ENCODE results near the gene STH. TPM values are rescaled to one million over a fixed set of nuclear protein-coding genes. Genes with fewer than 3 reads are reported as not detected.

The STH gene
- total RNA-seq, 1 donor from 2014 or later = not detected

- no peak for DNase-seq (ENCODE audit: extremely low spot score, unreplicated experiment)
These were observed 4.1 kb upstream of the STH start for GRCh38 chr17:45994987-45995386.

GRCh38 chr17:45995627-45996270 lies 3.3 kb upstream of the STH start:
- Mint-ChIP-seq H3K36me3 (ENCODE audit: unreplicated experiment) (no peaks in the 10 kb centered on the region), H3K9me3 (ENCODE audit: unreplicated experiment) (no peaks in the 10 kb centered on the region), H3K4me3 (ENCODE audit: unreplicated experiment) (no peak overlapping the region), H3K27me3 (ENCODE audit: unreplicated experiment) (no peaks in the 10 kb centered on the region), H3K27ac (ENCODE audit: unreplicated experiment) (no peak overlapping the region), H3K4me1 (ENCODE audit: unreplicated experiment) (no peaks in the 10 kb centered on the region)
- TF ChIP-seq CTCF (IDR thresholded peaks at IDR 0.05) = no peak
- DNase-seq (ENCODE audit: extremely low spot score, unreplicated experiment) = no peak

More at GRCh38 chr17:45994987-45995386, 4.1 kb upstream of the STH start:
- no peaks in the 10 kb centered on the region for H3K4me1 Mint-ChIP-seq (ENCODE audit: unreplicated experiment)
- no peaks in the 10 kb centered on the region for H3K9me3 Mint-ChIP-seq (ENCODE audit: unreplicated experiment)
- H3K4me3 Mint-ChIP-seq (ENCODE audit: unreplicated experiment) = no peak overlapping the region
- no peaks in the 10 kb centered on the region for H3K36me3 Mint-ChIP-seq (ENCODE audit: unreplicated experiment)
- H3K27ac Mint-ChIP-seq (ENCODE audit: unreplicated experiment) = no peak overlapping the region
- H3K27me3 Mint-ChIP-seq (ENCODE audit: unreplicated experiment) = no peaks in the 10 kb centered on the region
- no peak for TF ChIP-seq CTCF (IDR thresholded peaks at IDR 0.05)

GRCh38 chr17:45996282-45996937 lies 2.6 kb upstream of the STH start:
- no peaks in the 10 kb centered on the region for H3K9me3 Mint-ChIP-seq (ENCODE audit: unreplicated experiment)
- H3K27ac Mint-ChIP-seq (ENCODE audit: unreplicated experiment) = no peak overlapping the region
- H3K36me3 Mint-ChIP-seq (ENCODE audit: unreplicated experiment) = no peaks in the 10 kb centered on the region
- H3K27me3 Mint-ChIP-seq (ENCODE audit: unreplicated experiment) = no peaks in the 10 kb centered on the region
- TF ChIP-seq CTCF (IDR thresholded peaks at IDR 0.05) = no peak
- DNase-seq (ENCODE audit: extremely low spot score, unreplicated experiment) = no peak
- no peaks in the 10 kb centered on the region for H3K4me1 Mint-ChIP-seq (ENCODE audit: unreplicated experiment)
- H3K4me3 Mint-ChIP-seq (ENCODE audit: unreplicated experiment) = no peak overlapping the region

GRCh38 chr17:45997166-45997565 lies 1.9 kb upstream of the STH start:
- DNase-seq (ENCODE audit: extremely low spot score, unreplicated experiment) = no peak
- Mint-ChIP-seq H3K36me3 (ENCODE audit: unreplicated experiment) (no peaks in the 10 kb centered on the region), H3K27ac (ENCODE audit: unreplicated experiment) (no peak overlapping the region), H3K27me3 (ENCODE audit: unreplicated experiment) (no peaks in the 10 kb centered on the region), H3K4me3 (ENCODE audit: unreplicated experiment) (no peak overlapping the region), H3K9me3 (ENCODE audit: unreplicated experiment) (no peaks in the 10 kb centered on the region), H3K4me1 (ENCODE audit: unreplicated experiment) (no peaks in the 10 kb centered on the region)
- TF ChIP-seq CTCF (IDR thresholded peaks at IDR 0.05) = no peak

GRCh38 chr17:45997624-45998023 lies 1.4 kb upstream of the STH start:
- no peaks in the 10 kb centered on the region for H3K9me3 Mint-ChIP-seq (ENCODE audit: unreplicated experiment)
- H3K27ac Mint-ChIP-seq (ENCODE audit: unreplicated experiment) = no peak overlapping the region
- no peaks in the 10 kb centered on the region for H3K36me3 Mint-ChIP-seq (ENCODE audit: unreplicated experiment)
- no peak for DNase-seq (ENCODE audit: extremely low spot score, unreplicated experiment)
- H3K27me3 Mint-ChIP-seq (ENCODE audit: unreplicated experiment) = no peaks in the 10 kb centered on the region
- H3K4me3 Mint-ChIP-seq (ENCODE audit: unreplicated experiment) = no peak overlapping the region
- no peak for TF ChIP-seq CTCF (IDR thresholded peaks at IDR 0.05)
- no peaks in the 10 kb centered on the region for H3K4me1 Mint-ChIP-seq (ENCODE audit: unreplicated experiment)
